RWPE2 (cell line): Measurements from ENCODE around the gene RAB20.

Experiments used
- ATAC-seq: fragments of 200-7000 bp; cut with Tn5 transposase; 3 replicates; pipeline ENCODE4 v1.9.1; 2021; ENCODE audit warnings: low read depth
- DNase-seq: peaks from one replicate; pipeline ENCODE4 v3.0.0-alpha.2; 2020; ENCODE audit warnings: low spot score
- H3K27ac ChIP-seq: fragments of 450-650 bp; 2 replicates; pipeline ENCODE4 v1.5.1; 2017; ENCODE audit warnings: mild to moderate bottlenecking; ENCODE audit not compliant: poor library complexity, severe bottlenecking
- H3K27me3 ChIP-seq: fragments of 250-450 bp; sonication (Bioruptor Pico); 2 replicates; pipeline ENCODE4 v1.5.1; 2021; ENCODE audit warnings: mild to moderate bottlenecking, moderate library complexity; ENCODE audit not compliant: insufficient read depth, poor library complexity, severe bottlenecking
- H3K36me3 ChIP-seq: fragments of 250-450 bp; sonication (Bioruptor Pico); 2 replicates; pipeline ENCODE4 v1.5.1; 2020; ENCODE audit warnings: low read depth, mild to moderate bottlenecking, moderate library complexity
- H3K4me1 ChIP-seq: fragments of 250-450 bp; sonication (Bioruptor Pico); 2 replicates; pipeline ENCODE4 v1.5.1; 2021; ENCODE audit warnings: mild to moderate bottlenecking, moderate library complexity; ENCODE audit not compliant: insufficient read depth, poor library complexity, severe bottlenecking
- H3K4me3 ChIP-seq: fragments of 250-450 bp; sonication (Bioruptor Pico); 2 replicates; pipeline ENCODE4 v1.5.1; 2021; ENCODE audit warnings: mild to moderate bottlenecking, moderate library complexity; ENCODE audit not compliant: severe bottlenecking
- H3K9me3 ChIP-seq: fragments of 250-450 bp; sonication (Bioruptor Pico); 2 replicates; pipeline ENCODE4 v1.5.1; 2021; ENCODE audit warnings: mild to moderate bottlenecking, moderate library complexity; ENCODE audit not compliant: severe bottlenecking
- CTCF ChIP-seq: fragments of 450-650 bp; IDR thresholded peaks from one replicate; pipeline ENCODE4 v1.5.1; 2017; ENCODE audit warnings: mild to moderate bottlenecking, moderate library complexity; ENCODE audit not compliant: poor library complexity, severe bottlenecking

RAB20 gene

GRCh38 chr13:110559429-110559943 lies 2.0 kb downstream of the RAB20 start:
- Histone ChIP-seq H3K36me3 (no peaks in the 10 kb centered on the region; the same call in 1 of the 2 replicates), H3K4me1 (peaks cover 7% of the 10 kb centered on the region), H3K27me3 (no peaks in the 10 kb centered on the region), H3K4me3 (peak overlapping the region; percentile 85), H3K27ac (peak overlapping the region; percentile 70), H3K9me3 (no peaks in the 10 kb centered on the region)
- TF ChIP-seq CTCF, result no peak
- DNase-seq, result no peak
- peak; percentile 18; the same call in 1 of the 3 replicates for ATAC-seq

- H3K27me3 ChIP-seq, result no peaks in the 10 kb centered on the region
- H3K4me1 ChIP-seq, result peaks cover 4% of the 10 kb centered on the region
- H3K27ac ChIP-seq, result no peak overlapping the region
- H3K9me3 ChIP-seq, result no peaks in the 10 kb centered on the region
- no peak overlapping the region for H3K4me3 ChIP-seq
- ATAC-seq (no peak), DNase-seq (no peak)
- H3K36me3 ChIP-seq, result no peaks in the 10 kb centered on the region; the same call in 1 of the 2 replicates
- TF ChIP-seq CTCF, result no peak
Measured at GRCh38 chr13:110557610-110558305, 3.8 kb downstream of the RAB20 start.

GRCh38 chr13:110557082-110557481 lies 4.4 kb downstream of the RAB20 start:
- no peaks in the 10 kb centered on the region for H3K9me3 ChIP-seq
- no peak for DNase-seq
- H3K36me3 ChIP-seq, result no peaks in the 10 kb centered on the region; the same call in 1 of the 2 replicates
- H3K4me3 ChIP-seq, result no peak overlapping the region
- peaks cover 4% of the 10 kb centered on the region for H3K4me1 ChIP-seq
- TF ChIP-seq CTCF, result no peak
- no peak overlapping the region for H3K27ac ChIP-seq
- H3K27me3 ChIP-seq, result no peaks in the 10 kb centered on the region
- no peak for ATAC-seq

GRCh38 chr13:110556224-110556606 lies 5.3 kb downstream of the RAB20 start:
- no peaks in the 10 kb centered on the region for H3K27me3 ChIP-seq
- H3K27ac ChIP-seq, result no peak overlapping the region
- no peaks in the 10 kb centered on the region; the same call in 1 of the 2 replicates for H3K36me3 ChIP-seq
- no peak overlapping the region for H3K4me3 ChIP-seq
- TF ChIP-seq CTCF, result no peak
- DNase-seq (no peak), ATAC-seq (no peak)
- H3K9me3 ChIP-seq, result no peaks in the 10 kb centered on the region
- peaks cover 4% of the 10 kb centered on the region for H3K4me1 ChIP-seq
